ENCODE data around the gene OSBPL5.

DNA sequence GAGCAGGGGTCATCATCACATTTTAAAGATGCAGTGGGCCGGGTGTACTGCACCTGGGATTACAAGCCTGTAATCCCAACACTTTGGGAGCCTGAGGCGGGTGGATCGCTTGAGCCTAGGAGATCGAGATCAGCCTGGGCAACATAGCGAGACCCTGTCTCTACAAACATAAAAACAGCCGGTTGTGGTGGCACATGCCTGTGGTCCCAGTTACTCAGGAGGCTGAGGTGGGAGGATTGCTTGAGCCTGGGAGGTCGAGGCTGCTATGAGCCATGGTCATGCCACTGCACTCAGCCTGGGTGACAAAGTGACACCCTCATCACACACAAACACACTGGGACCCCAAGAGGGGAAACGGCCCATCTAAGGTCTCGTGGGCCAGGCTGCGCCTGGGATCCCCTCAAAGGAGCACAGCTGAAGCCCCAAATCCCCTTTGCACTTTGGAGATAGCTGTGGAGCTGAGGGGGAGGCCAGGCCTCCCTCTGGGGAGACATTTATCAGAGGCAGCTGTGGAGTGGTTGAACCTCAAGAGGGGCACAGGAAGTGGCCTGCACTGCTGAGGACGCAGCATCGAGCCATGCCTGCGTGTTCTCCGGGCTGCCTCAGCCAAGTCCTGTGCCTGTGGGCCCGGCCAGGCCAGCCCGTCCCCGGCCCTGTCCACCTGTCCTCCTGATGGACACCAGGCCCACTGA is 27.5 kb downstream of the OSBPL5 start:
- TF ChIP-seq, protein P1, sequence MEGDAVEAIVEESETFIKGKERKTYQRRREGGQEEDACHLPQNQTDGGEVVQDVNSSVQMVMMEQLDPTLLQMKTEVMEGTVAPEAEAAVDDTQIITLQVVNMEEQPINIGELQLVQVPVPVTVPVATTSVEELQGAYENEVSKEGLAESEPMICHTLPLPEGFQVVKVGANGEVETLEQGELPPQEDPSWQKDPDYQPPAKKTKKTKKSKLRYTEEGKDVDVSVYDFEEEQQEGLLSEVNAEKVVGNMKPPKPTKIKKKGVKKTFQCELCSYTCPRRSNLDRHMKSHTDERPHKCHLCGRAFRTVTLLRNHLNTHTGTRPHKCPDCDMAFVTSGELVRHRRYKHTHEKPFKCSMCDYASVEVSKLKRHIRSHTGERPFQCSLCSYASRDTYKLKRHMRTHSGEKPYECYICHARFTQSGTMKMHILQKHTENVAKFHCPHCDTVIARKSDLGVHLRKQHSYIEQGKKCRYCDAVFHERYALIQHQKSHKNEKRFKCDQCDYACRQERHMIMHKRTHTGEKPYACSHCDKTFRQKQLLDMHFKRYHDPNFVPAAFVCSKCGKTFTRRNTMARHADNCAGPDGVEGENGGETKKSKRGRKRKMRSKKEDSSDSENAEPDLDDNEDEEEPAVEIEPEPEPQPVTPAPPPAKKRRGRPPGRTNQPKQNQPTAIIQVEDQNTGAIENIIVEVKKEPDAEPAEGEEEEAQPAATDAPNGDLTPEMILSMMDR (conservative IDR thresholded peaks at IDR 0.05; ENCODE audit: low read length), result no peak
- TF ChIP-seq EZH2phosphoT487 (IDR thresholded peaks at IDR 0.05; ENCODE audit: borderline replicate concordance, low read depth, low read length), result no peak

All from OCI-LY7 (cell line).